DMS79 (cell line): ENCODE measurements around the gene AASDH.

ENCODE experiments used
- DNase-seq: peaks from one replicate; lab custom pipeline; 2025; lab: John Stamatoyannopoulos, UW

AASDH gene

GRCh38 chr4:56316011-56316650 lies 71.2 kb downstream of the AASDH start:
- no peak for DNase-seq

- DNase-seq, result no peak
Observed at GRCh38 chr4:56315543-56315942, 71.7 kb downstream of the AASDH start.

- no peak for DNase-seq
Observed at GRCh38 chr4:56315041-56315440, 72.2 kb downstream of the AASDH start.

GRCh38 chr4:56314207-56314915 lies 72.9 kb downstream of the AASDH start:
- DNase-seq, result no peak

- DNase-seq, result no peak
Observed at GRCh38 chr4:56313132-56313531, 74.2 kb downstream of the AASDH start.

GRCh38 chr4:56311299-56311975 lies 75.9 kb downstream of the AASDH start:
- DNase-seq, result no peak

GRCh38 chr4:56310401-56311125 lies 76.7 kb downstream of the AASDH start:
- DNase-seq, result no peak

GRCh38 chr4:56308384-56308783 lies 78.9 kb downstream of the AASDH start:
- no peak for DNase-seq

- DNase-seq, result no peak
Observed at GRCh38 chr4:56307423-56307822, 79.9 kb downstream of the AASDH start.

- DNase-seq, result no peak
Observed at GRCh38 chr4:56305390-56305789, 81.9 kb downstream of the AASDH start.

- no peak for DNase-seq
Observed at GRCh38 chr4:56303921-56304320, 83.4 kb downstream of the AASDH start.

- DNase-seq, result no peak
Observed at GRCh38 chr4:56302760-56303159, 84.5 kb downstream of the AASDH start.

- no peak for DNase-seq
Observed at GRCh38 chr4:56301997-56302496, 85.2 kb downstream of the AASDH start.

GRCh38 chr4:56301181-56301996 lies 85.9 kb downstream of the AASDH start:
- peak; percentile 29 for DNase-seq

- DNase-seq, result no peak
Observed at GRCh38 chr4:56298236-56298635, 89.1 kb downstream of the AASDH start.

GRCh38 chr4:56297776-56298175 lies 89.5 kb downstream of the AASDH start:
- no peak for DNase-seq

- no peak for DNase-seq
Observed at GRCh38 chr4:56296526-56296925, 90.8 kb downstream of the AASDH start.

- DNase-seq, result no peak
Observed at GRCh38 chr4:56293121-56293520, 94.2 kb downstream of the AASDH start.

GRCh38 chr4:56289934-56290333 lies 97.4 kb downstream of the AASDH start:
- no peak for DNase-seq

- DNase-seq, result no peak
Observed at GRCh38 chr4:56288663-56289062, 98.6 kb downstream of the AASDH start.
